Tibial nerve (tissue), 3 donors: ENCODE measurements around the gene MRPL42.

Experiments used
- CTCF ChIP-seq, 5 experiments: fragments of 200-600 bp in 3 of 5; fragments of 450-650 bp in 2 of 5; sonication (generic) in 3 of 5; IDR thresholded peaks; one replicate each; pipeline ENCODE4 v1.5.1; 2016 to 2019; ENCODE audit warnings: antibody characterized with exemption in 5 of 5, mild to moderate bottlenecking in 3 of 5, moderate library complexity in 2 of 5
- POLR2A ChIP-seq, 2 donors: fragments of 450-650 bp; IDR thresholded peaks; one replicate each; pipeline ENCODE4 v1.6.1; 2017; ENCODE audit warnings: antibody characterized with exemption in 2 of 2, mild to moderate bottlenecking in 2 of 2, moderate library complexity in 2 of 2

- TF ChIP-seq CTCF (IDR thresholded peaks at IDR 0.05) (no peak), POLR2A (IDR thresholded peaks at IDR 0.05) (no peak)
These were observed 53.1 kb downstream of the MRPL42 start for GRCh38 chr12:93520454-93520853.
